ENCODE data around the gene USP3.

- TF ChIP-seq CTCF (IDR thresholded peaks at IDR 0.05) (no peak), EP300 (IDR thresholded peaks at IDR 0.05) (no peak), POLR2A (IDR thresholded peaks at IDR 0.05) (no peak), POLR2AphosphoS5 (IDR thresholded peaks at IDR 0.05) (no peak)
Measured at GRCh38 chr15:63507878-63508818, 3.8 kb downstream of the USP3 start.
